Fibroblast of lung (primary cell): Measurements from ENCODE around the gene AKNAD1. TPM values are rescaled to one million over a fixed set of nuclear protein-coding genes. Genes with fewer than 3 reads are reported as not detected.

Experiments used
- DNase-seq, 2 donors: peaks; one replicate each; pipeline versions ENCODE4 v3.0.0 to v3.0.0-alpha.2; 2010; ENCODE audit warnings: low read depth in 2 of 2
- H2AFZ ChIP-seq: 2 replicates; pipeline ENCODE4 v1.5.1; 2012; ENCODE audit warnings: low read length, control low read depth, inconsistent platforms
- H3K27ac ChIP-seq: 2 replicates; pipeline ENCODE4 v1.5.1; 2011; ENCODE audit warnings: low read length, control low read depth; ENCODE audit not compliant: insufficient read depth
- H3K27me3 ChIP-seq: 2 replicates; pipeline ENCODE4 v1.5.1; 2011; ENCODE audit warnings: mild to moderate bottlenecking, low read length; ENCODE audit not compliant: control insufficient read depth, insufficient read depth
- H3K36me3 ChIP-seq: 2 replicates; pipeline ENCODE4 v1.5.1; 2011; ENCODE audit warnings: low read length; ENCODE audit not compliant: control insufficient read depth, insufficient read depth
- H3K4me1 ChIP-seq: 2 replicates; pipeline ENCODE4 v1.5.1; 2011; ENCODE audit warnings: low read length; ENCODE audit not compliant: control insufficient read depth, insufficient read depth; ENCODE audit errors: extremely low read depth
- H3K4me2 ChIP-seq: 2 replicates; pipeline ENCODE4 v1.5.1; 2011; ENCODE audit warnings: low read length, control low read depth; ENCODE audit not compliant: insufficient read depth; ENCODE audit errors: extremely low read depth
- H3K4me3 ChIP-seq, 4 experiments: fragments of 200-600 bp in 1 of 4; sonication (generic) in 1 of 4; replicated peaks in 1 of 4; 2 replicates each; pipeline ENCODE4 v1.5.1; 2011 to 2016; ENCODE audit warnings: low read length in 4 of 4, low read depth in 3 of 4, mild to moderate bottlenecking in 3 of 4, control low read depth in 2 of 4, inconsistent platforms in 1 of 4, mixed read lengths in 1 of 4; ENCODE audit not compliant: insufficient read depth in 1 of 4; ENCODE audit errors: control extremely low read depth in 1 of 4
- H3K79me2 ChIP-seq: 2 replicates; pipeline ENCODE4 v1.5.1; 2012; ENCODE audit warnings: mild to moderate bottlenecking, low read length, inconsistent platforms; ENCODE audit not compliant: control insufficient read depth, insufficient read depth
- H3K9ac ChIP-seq: 2 replicates; pipeline ENCODE4 v1.5.1; 2011; ENCODE audit warnings: mild to moderate bottlenecking, low read length, control low read depth; ENCODE audit not compliant: insufficient read depth
- H3K9me3 ChIP-seq: 2 replicates; pipeline ENCODE4 v1.5.1; 2012; ENCODE audit warnings: low read depth, low read length; ENCODE audit not compliant: control insufficient read depth, insufficient read depth
- H4K20me1 ChIP-seq: 2 replicates; pipeline ENCODE4 v1.5.1; 2011; ENCODE audit warnings: low read length; ENCODE audit not compliant: control insufficient read depth, insufficient read depth; ENCODE audit errors: extremely low read depth
- EZH2 ChIP-seq: IDR thresholded peaks from 2 replicates; pipeline ENCODE4 v1.5.1; 2012; ENCODE audit warnings: low read length, control low read depth, mild to moderate bottlenecking; ENCODE audit errors: missing control alignments
- polyA plus RNA-seq, 2 donors: library from polyadenylated mRNA; depleted of rRNA in 1 of 2; stranded (reverse) in 1 of 2; unstranded in 1 of 2; fragments of >200 nt; gene quantifications; 2 replicates each; pipeline ENCODE4 v1.2.1, GENCODE V29; 2011 to 2012; ENCODE audit warnings: missing spikeins in 1 of 2
- total RNA-seq: library from RNA; depleted of rRNA; stranded (reverse); fragments of >200 nt; gene quantifications from 2 replicates; pipeline ENCODE4 v1.2.1, GENCODE V29; 2014
- TF ChIP-seq, protein P1 (sequence below), 2 donors: IDR thresholded peaks in 1 of 2; conservative IDR thresholded peaks in 1 of 2; 1 replicate in 1 of 2; 2 replicates in 1 of 2; pipeline ENCODE4 v1.5.1; 2011 to 2012; ENCODE audit warnings: low read length in 2 of 2, control low read depth in 1 of 2, inconsistent platforms in 1 of 2, low read depth in 1 of 2, mild to moderate bottlenecking in 1 of 2

Gene AKNAD1
- total and polyA plus RNA-seq, 2 donors (not counting 1 experiment from before 2014, with no cell fraction given) = 0.17 to 1.2 TPM

GRCh38 chr1:108858230-108858950 is 1.5 kb upstream of the AKNAD1 start:
- DNase-seq = peak in 1 of 2 donors; percentile 12
- Histone ChIP-seq H3K27me3 (no peaks in the 10 kb centered on the region), H3K79me2 (no peaks in the 10 kb centered on the region), H3K4me2 (no peak overlapping the region), H3K9ac (no peak overlapping the region), H3K4me1 (peaks cover 4% of the 10 kb centered on the region), H2AFZ (no peak overlapping the region), H3K9me3 (no peaks in the 10 kb centered on the region), H4K20me1 (no peaks in the 10 kb centered on the region), H3K36me3 (no peaks in the 10 kb centered on the region), H3K4me3 (no peak overlapping the region), H3K27ac (no peak overlapping the region)
- TF ChIP-seq, protein P1, sequence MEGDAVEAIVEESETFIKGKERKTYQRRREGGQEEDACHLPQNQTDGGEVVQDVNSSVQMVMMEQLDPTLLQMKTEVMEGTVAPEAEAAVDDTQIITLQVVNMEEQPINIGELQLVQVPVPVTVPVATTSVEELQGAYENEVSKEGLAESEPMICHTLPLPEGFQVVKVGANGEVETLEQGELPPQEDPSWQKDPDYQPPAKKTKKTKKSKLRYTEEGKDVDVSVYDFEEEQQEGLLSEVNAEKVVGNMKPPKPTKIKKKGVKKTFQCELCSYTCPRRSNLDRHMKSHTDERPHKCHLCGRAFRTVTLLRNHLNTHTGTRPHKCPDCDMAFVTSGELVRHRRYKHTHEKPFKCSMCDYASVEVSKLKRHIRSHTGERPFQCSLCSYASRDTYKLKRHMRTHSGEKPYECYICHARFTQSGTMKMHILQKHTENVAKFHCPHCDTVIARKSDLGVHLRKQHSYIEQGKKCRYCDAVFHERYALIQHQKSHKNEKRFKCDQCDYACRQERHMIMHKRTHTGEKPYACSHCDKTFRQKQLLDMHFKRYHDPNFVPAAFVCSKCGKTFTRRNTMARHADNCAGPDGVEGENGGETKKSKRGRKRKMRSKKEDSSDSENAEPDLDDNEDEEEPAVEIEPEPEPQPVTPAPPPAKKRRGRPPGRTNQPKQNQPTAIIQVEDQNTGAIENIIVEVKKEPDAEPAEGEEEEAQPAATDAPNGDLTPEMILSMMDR (conservative IDR thresholded peaks at IDR 0.05 in 1 of 2, IDR thresholded peaks at IDR 0.05 in 1 of 2; ENCODE audit: low read depth in 1 of 2, low read length in 2 of 2) = no peak
- TF ChIP-seq EZH2 = no peak

DNA sequence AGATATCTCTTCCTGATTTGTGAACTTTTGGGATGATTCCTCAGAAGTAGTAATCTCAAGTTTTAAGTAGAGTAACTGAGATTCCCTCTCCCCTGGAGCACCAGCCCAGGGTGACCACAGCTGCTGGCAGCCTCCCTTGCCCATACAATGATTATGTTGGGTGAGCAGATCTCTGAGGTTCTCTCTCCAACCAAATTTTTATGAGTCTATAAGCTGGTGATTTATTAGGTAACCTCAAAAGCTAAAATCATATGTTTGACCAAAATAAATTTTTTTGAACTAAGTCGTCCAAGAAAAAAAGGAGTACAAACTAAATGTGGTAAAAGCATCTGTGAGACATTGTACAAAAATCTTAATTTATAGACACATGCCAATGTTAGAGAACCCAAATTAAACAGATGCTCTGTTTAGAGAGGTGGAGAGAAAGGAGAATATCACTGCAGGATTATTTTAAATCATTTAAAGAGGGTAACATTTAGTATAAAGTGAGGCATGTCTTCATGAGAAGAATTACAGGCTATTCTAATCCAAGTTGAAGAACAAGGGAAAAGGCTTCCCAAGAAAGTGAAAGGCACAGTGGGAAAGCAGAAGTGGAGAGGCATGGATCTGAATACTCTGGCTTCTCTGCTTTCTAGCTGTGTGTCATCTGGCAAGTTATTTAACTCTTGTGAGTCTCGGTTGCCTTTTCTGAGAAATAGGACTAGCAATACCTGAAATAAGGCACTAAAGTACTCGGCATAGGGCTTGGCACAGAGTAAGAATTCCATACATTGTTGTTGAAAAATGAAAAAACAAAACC is 2.5 kb downstream of the AKNAD1 start:
- Histone ChIP-seq H3K9ac (no peak overlapping the region), H3K4me2 (peak overlapping the region; percentile 54), H3K79me2 (no peaks in the 10 kb centered on the region), H3K27ac (no peak overlapping the region), H3K36me3 (no peaks in the 10 kb centered on the region), H3K9me3 (no peaks in the 10 kb centered on the region), H4K20me1 (no peaks in the 10 kb centered on the region), H2AFZ (no peak overlapping the region), H3K4me3 (no peak overlapping the region), H3K4me1 (peaks cover 4% of the 10 kb centered on the region), H3K27me3 (no peaks in the 10 kb centered on the region)
- no peak for TF ChIP-seq EZH2
- TF ChIP-seq, protein P1 (conservative IDR thresholded peaks at IDR 0.05 in 1 of 2, IDR thresholded peaks at IDR 0.05 in 1 of 2; ENCODE audit: low read depth in 1 of 2, low read length in 2 of 2) = no peak
- peak in 1 of 2 donors; percentile 10 for DNase-seq

GRCh38 chr1:108852221-108852975 is 4.5 kb downstream of the AKNAD1 start:
- peaks cover 4% of the 10 kb centered on the region for H3K4me1 ChIP-seq
- H2AFZ ChIP-seq = no peak overlapping the region
- no peaks in the 10 kb centered on the region for H3K9me3 ChIP-seq
- H3K36me3 ChIP-seq = no peaks in the 10 kb centered on the region
- H3K27ac ChIP-seq = no peak overlapping the region
- H3K4me2 ChIP-seq = no peak overlapping the region
- TF ChIP-seq EZH2 = no peak
- DNase-seq = peak in 1 of 2 donors; percentile 47
- H3K79me2 ChIP-seq = no peaks in the 10 kb centered on the region
- no peak overlapping the region for H3K4me3 ChIP-seq
- no peak overlapping the region for H3K9ac ChIP-seq
- H4K20me1 ChIP-seq = no peaks in the 10 kb centered on the region
- H3K27me3 ChIP-seq = no peaks in the 10 kb centered on the region
